ENCODE data around the gene CCNT2. TPM values are rescaled to one million over a fixed set of nuclear protein-coding genes. Genes with fewer than 3 reads are reported as not detected.
"Not testable (repeated sequence)": the region's sequence is repeated elsewhere in the genome, so short reads cannot be mapped to it uniquely, and the experiment has no call there.

CCNT2 gene
- total RNA-seq, 1 donor from 2014 or later = 39.2 TPM

DNA sequence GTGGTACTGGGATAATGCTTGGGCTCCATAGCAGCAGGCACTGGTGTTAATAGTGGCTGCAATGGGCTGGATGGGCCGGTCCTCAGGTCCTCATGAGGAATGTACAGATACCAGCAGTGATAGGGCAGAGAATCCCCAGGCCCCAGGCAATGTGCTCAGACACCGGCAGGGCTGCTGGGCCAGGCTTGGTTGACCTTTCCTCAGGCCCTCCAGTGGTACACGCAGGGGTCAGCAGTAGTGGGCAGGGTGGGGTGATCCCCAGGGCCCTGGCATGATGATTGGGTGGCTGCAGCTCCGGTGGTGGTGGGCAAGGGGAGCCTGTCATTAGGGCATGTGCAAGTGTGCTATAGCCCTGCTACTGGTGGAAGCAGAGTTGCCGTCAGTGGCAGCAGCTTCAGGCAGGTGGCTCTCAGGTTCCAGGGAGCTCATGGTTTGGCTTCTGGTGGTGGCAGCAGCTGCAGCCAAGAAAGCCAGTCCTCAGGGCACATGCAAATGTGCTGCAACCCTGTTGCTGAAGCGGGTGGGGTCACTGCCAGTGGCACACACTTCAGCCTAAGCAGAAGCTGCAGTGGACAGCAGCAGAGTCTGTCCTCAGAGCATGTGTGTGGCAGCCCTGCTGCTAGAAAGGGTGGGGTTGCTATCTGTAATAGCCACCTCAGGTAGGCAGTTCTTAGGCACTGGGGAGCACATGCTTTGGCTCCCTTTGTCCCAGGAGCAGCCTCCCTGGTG is 56.8 kb downstream of the CCNT2 start:
- DNase-seq (ENCODE audit: low spot score) = no peak

DNA sequence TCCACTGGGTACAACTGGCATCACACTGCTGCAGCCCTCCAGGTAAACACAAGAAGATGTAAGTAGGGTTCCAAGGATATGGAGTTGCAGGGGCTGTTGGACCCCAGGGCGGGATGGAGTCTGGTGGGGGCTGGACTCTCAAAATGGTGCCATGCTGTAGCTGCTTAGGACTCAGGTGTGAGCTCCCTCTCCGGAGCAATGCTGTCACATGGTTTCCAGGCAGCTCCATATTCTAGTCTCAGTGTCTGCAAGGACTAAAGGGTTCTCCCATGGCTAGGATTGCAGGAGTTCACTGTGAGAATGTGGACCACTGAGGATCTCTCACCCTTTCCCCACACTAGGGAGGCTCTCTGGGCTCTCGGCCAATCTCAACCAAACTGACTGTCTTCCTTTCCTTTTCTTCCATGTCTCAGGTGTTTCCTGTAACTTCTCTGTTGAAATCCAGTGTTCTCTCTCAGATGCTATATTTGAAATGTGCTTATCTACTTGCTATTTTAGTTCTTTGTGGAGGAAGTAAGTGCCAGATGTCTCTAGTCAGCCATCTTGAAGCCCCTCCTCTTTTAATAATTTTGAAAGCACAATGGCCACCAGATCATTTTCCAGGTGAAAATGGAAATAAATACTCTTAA is 57.6 kb downstream of the CCNT2 start:
- DNase-seq (ENCODE audit: low spot score) = no peak

DNA sequence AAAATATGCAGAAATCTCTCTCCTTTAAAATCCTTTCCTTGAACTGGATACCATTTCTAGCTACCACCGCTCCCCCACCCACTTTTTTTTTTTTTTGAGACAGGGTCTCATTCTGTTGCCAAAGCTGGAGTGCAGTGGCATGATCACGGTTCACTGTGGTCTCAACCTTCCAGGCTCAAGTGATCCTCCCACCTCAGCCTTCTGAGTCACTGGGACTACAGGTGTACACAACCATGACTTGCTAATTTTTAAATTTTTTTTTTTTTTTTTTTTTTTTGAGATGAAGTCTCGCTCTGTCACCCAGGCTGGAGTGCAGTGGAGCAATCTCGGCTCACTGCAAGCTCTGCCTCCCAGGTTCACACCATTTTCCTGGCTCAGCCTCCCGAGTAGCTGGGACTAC is 58.5 kb downstream of the CCNT2 start:
- DNase-seq (ENCODE audit: low spot score) = not testable (repeated sequence)

DNA sequence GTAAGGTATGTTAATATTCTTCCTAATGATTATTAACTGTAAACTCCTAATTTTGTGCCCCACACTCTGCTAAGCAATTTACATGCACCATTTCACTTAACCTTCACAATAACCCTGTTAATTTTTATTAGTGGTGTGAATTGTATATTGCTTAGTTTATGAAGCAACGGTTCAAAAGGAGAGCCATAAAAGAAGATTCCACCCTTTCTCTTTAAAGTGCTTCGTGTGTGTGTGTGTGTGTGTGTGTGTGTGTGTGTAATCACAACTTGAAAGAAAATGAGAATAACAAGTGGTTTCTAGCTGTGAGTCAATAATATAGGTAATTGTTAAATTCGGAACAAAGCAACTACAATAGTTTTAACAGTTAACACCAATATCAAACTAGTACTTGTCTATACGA is 60.6 kb downstream of the CCNT2 start:
- DNase-seq (ENCODE audit: low spot score) = no peak

DNA sequence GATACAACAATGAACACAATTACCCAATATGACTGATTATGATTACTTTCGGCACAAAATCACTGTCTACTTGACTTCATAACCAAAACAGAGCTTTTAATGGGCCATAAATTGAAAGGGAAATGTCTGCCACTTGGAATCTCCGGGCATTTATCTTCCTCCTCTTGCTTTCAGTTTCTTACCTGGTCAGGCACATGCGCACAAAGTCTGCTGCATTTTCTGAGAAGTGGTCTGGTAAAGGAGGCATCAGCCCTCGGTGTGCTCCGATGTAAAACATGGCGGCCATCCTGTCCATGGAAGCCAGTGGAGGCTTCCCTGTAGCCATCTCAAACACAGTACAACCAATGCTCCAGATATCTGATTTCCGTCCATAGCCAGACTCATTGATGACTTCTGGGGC is 62.0 kb downstream of the CCNT2 start:
- DNase-seq (ENCODE audit: low spot score) = no peak

DNA sequence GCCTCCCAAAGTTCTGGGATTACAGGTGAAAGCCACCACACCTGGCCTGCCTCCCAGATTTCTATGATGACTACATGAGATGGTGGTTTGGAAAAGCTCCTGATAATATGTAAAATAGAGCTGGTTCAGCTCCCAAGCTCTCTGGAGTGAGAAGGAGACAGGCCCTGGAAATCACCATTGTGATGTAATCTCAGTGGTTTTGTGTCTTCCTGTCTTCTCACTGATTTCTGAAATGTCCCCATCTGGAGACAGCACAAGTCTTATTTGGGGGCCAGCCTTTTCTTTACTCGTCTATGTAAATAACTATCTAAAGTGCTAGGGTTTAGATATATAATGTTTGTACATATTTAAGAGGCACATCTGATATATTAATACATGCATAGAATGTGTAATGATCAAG is 64.0 kb downstream of the CCNT2 start:
- no peak for DNase-seq (ENCODE audit: low spot score)

DNA sequence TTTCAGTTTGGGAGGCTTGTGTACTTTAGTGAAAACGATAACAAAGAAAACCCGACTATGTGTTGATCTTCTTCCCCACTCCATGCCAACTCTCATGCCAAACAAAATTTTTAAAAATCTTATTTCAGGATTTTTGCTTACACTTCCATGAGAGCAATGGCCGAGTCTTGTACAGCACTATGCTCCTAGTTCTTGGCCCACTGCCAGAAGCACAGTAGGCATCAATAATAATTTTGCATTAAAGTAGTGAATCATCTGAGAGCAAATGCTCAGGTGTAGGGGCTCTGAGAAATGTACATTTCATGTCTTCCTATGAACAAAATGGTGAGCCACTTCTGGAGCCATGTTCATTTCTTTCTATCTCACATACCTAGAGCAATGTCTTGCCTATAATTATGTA is 66.4 kb downstream of the CCNT2 start:
- DNase-seq (ENCODE audit: low spot score) = no peak

DNA sequence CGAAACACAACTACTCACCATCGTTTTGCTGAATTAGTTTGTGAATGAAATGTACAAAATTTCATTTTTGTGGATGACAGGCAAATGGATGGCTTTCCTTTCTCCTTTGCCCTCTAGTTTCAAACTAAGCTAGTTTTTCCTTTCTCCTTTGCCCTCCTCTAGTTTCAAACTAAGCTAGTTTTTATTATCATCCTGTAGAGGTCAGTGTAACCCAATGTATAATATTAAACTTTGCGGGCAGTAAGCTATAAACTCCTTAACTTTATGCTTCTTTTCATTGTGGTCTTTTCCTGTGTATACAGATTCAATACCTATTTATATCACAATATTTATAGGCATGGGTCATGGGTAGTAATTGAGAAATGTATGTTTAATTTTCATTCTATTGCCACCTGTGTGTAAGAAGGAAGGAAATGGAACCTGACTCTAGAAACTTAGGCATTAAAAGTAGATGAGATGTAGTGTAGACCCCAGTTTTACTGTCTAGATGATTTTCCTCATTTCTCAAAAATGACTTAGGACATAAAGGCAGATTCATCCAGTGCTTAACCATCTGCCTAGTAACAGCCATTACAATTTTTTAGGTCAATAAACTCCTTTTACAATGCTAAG is 70.5 kb downstream of the CCNT2 start:
- peak; percentile 39 for DNase-seq (ENCODE audit: low spot score)

DNA sequence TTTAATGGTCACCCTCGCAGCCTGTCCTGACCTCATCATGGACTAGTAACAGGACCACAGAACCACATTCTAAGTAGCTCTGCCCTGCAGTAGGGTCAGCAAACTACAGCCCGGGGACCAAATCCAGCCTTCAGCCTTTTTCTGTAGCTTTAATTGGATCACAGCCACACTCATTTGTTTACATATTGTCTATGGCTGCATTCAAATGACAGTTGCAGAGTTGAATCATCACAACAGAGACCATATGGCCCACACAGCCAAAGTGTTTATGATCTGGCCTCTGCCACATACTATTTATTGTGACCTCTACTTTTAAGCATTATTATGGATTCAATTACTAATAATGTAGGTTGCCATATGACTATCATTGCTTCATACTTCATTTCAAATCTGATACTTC is 80.9 kb downstream of the CCNT2 start:
- no peak for DNase-seq (ENCODE audit: low spot score)

DNA sequence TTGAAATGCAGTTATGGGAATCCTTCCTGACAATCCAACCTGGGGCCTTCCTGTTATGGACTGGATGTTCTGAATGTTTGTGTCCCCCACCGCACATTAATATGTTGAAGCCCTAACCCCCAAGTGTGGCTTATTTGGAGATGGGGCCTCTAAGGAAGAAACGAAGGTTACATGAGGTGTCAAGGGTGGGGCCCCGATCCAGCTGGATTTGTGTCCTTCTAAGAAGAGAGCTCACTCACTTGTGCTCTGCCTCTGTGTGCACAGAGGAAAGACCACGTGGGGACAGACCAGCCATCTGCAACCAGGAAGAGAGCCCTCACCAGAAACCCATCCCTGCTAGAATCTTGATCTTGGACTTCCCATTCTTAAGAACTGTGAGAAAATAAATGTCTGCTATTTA is 84.2 kb downstream of the CCNT2 start:
- DNase-seq (ENCODE audit: low spot score) = no peak

DNA sequence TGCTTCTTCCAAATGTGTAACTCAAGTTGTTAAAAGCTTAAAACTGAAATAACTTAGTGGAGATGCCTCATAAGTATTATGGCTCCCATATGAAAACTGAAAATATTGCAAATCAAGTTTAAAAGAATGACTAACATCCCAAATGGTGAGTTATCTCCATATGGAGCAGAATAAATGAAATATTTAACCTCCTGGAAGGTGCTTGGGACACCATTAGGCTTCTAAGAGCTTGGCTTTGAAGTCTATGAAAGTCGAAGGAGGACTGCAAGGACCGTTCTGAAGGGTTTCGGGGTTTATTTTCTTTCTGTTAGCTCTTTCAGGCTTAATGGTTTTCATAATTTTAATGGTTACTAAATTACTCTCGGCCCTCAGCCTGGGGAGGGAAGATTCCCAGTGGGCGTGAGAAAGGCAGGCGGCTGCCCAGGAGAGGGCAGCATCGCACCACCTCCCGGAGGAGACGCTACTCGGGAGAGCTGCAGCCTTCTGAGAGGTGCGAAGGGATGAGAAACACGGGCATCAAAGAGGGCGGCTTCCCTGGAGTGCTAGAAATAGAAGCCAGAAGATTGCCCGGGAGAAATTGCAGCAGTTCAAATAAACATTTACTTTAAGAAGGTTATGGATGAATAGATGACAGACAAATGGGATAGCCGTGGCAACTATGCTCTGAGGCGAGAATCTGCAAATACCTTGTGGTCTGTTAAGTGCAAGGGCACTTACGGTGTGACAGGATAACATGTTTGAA is 85.6 kb downstream of the CCNT2 start:
- peak; percentile 74 for DNase-seq (ENCODE audit: low spot score)

DNA sequence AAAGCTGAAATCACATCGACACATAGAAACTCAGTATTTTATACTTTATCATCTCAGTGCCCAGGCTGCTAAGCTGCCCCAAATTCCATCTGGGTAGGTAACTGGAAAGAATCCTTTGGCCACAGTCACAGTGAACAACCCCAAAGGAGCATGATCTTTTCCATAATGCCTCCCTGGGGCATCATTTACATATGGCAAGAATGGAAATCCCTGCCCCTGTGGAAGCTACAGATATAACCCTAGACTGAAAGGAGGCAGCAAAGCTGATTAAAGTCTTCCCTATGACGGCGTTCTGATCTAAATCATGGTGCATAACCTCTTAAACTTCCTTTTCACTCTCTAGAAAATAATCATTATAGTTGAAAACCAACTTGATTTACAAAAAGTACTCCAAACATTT is 87.1 kb downstream of the CCNT2 start:
- DNase-seq (ENCODE audit: low spot score) = no peak

Other genes starting within 250 kb of the CCNT2 start
- 3.4 TPM for gene TMEM163, start 199.8 kb upstream of the CCNT2 start, total RNA-seq (ENCODE audit: insufficient read depth, low replicate concordance)
- 3.1 TPM for gene ACMSD, start 80.2 kb upstream of the CCNT2 start, total RNA-seq (ENCODE audit: insufficient read depth, low replicate concordance)
- gene MAP3K19, start 128.6 kb downstream of the CCNT2 start, total RNA-seq (ENCODE audit: insufficient read depth, low replicate concordance) = 5.3 TPM
- gene RAB3GAP1, start 133.5 kb downstream of the CCNT2 start, total RNA-seq (ENCODE audit: insufficient read depth, low replicate concordance) = 76.1 TPM